Upper lobe of left lung (tissue), 6 donors: ENCODE measurements around the gene GBP4. TPM values are rescaled to one million over a fixed set of nuclear protein-coding genes. Genes with fewer than 3 reads are reported as not detected.

ENCODE experiments used
- ATAC-seq, 2 donors: fragments of 200-7000 bp; cut with Tn5 transposase; one replicate each; pipeline ENCODE4 v1.9.1; 2022; ENCODE audit warnings: mild to moderate bottlenecking in 2 of 2, moderate library complexity in 2 of 2; ENCODE audit not compliant: low FRiP score in 2 of 2
- DNase-seq, 2 donors: peaks; one replicate each; pipeline ENCODE4 v3.0.0-alpha.2; 2019 to 2020
- H3K27ac ChIP-seq, 4 donors: fragments of 200-600 bp; sonication (generic); one replicate each; pipeline ENCODE4 v1.5.1; 2016 to 2019
- H3K27me3 ChIP-seq, 4 donors: fragments of 200-600 bp; sonication (generic); one replicate each; pipeline ENCODE4 v1.5.1; 2017 to 2019
- H3K36me3 ChIP-seq, 4 donors: fragments of 200-600 bp; sonication (generic); one replicate each; pipeline ENCODE4 v1.5.1; 2016 to 2019
- H3K4me1 ChIP-seq, 4 donors: fragments of 200-600 bp; sonication (generic); one replicate each; pipeline ENCODE4 v1.5.1; 2018 to 2019
- H3K4me3 ChIP-seq, 4 donors: fragments of 200-600 bp; sonication (generic); one replicate each; pipeline ENCODE4 v1.5.1; 2017 to 2019; ENCODE audit warnings: mild to moderate bottlenecking in 2 of 4, moderate library complexity in 1 of 4
- H3K9me3 ChIP-seq, 4 donors: fragments of 200-600 bp; sonication (generic); one replicate each; pipeline ENCODE4 v1.5.1; 2018 to 2019
- CTCF ChIP-seq, 6 experiments: fragments of 450-650 bp in 4 of 6; fragments of 200-600 bp in 2 of 6; sonication (generic) in 2 of 6; IDR thresholded peaks; one replicate each; pipeline ENCODE4 v1.5.1; 2016 to 2019; ENCODE audit warnings: antibody characterized with exemption in 6 of 6
- EP300 ChIP-seq, 4 donors: sonication (generic); formaldehyde crosslinking; IDR thresholded peaks; one replicate each; pipeline ENCODE4 v1.5.1; 2017; ENCODE audit warnings: antibody characterized with exemption in 4 of 4, control low read depth in 2 of 4
- POLR2A ChIP-seq, 4 donors: fragments of 450-650 bp; IDR thresholded peaks; one replicate each; pipeline ENCODE4 v1.5.1; 2016 to 2017; ENCODE audit warnings: antibody characterized with exemption in 4 of 4, mild to moderate bottlenecking in 2 of 4
- POLR2AphosphoS5 ChIP-seq, 2 donors: sonication (generic); formaldehyde crosslinking; IDR thresholded peaks; one replicate each; pipeline ENCODE4 v1.5.1; 2017; ENCODE audit warnings: antibody characterized with exemption in 2 of 2
- WGBS, 2 donors: methylation state at CpG; one replicate each; pipeline ENCODE4 v1.1.5; 2017 to 2018; 5-methylcytosine and 5-hydroxymethylcytosine counted together
- total RNA-seq, 6 donors: library from RNA; depleted of rRNA in 4 of 6; stranded (reverse); fragments of >200 nt in 4 of 6; gene quantifications; one replicate each; pipeline versions ENCODE4 v1.1.0 to v1.2.1, GENCODE V29; 2016 to 2021
- donor health status: DM: no; HTN: no; CAD: no; lungs with moderate emphysema.
- donor health status: DM: no; HTN: yes; CAD: no; lungs with severe emphysema.

The GBP4 gene
- total RNA-seq, 6 donors from 2014 or later, result 13.6 to 27.4 (median 22.1) TPM

- no peaks in the 10 kb centered on the region for H3K36me3 ChIP-seq
- no peak overlapping the region for H3K4me3 ChIP-seq
- TF ChIP-seq POLR2AphosphoS5 (IDR thresholded peaks at IDR 0.05) (no peak), POLR2A (IDR thresholded peaks at IDR 0.05) (no peak), EP300 (IDR thresholded peaks at IDR 0.05) (no peak), CTCF (IDR thresholded peaks at IDR 0.05) (no peak)
- H3K9me3 ChIP-seq, result no peaks in the 10 kb centered on the region
- no peak overlapping the region for H3K27ac ChIP-seq
- 96 to 100% methylated on average over 1 of the region's 1 CpG for WGBS, 2 donors
- no peaks in the 10 kb centered on the region for H3K27me3 ChIP-seq
- ATAC-seq (no peak), DNase-seq (no peak)
- H3K4me1 ChIP-seq, result no peaks in the 10 kb centered on the region
Observed at GRCh38 chr1:89211035-89211634, 12.4 kb upstream of the GBP4 start.

- no peak for ATAC-seq
- no peak for DNase-seq
- Histone ChIP-seq H3K4me3 (no peak overlapping the region), H3K27ac (no peak overlapping the region), H3K4me1 (no peaks in the 10 kb centered on the region), H3K36me3 (no peaks in the 10 kb centered on the region), H3K9me3 (peaks cover 0 to 10% (median 3%) of the 10 kb centered on the region in 4 donors), H3K27me3 (no peaks in the 10 kb centered on the region)
- TF ChIP-seq EP300 (IDR thresholded peaks at IDR 0.05) (no peak), POLR2A (IDR thresholded peaks at IDR 0.05) (no peak), POLR2AphosphoS5 (IDR thresholded peaks at IDR 0.05) (no peak), CTCF (IDR thresholded peaks at IDR 0.05) (no peak)
- 77 to 85% methylated on average over 3 of the region's 3 CpGs for WGBS, 2 donors
Observed at GRCh38 chr1:89206373-89206772, 7.6 kb upstream of the GBP4 start.

- H3K9me3 ChIP-seq, result peaks cover 0 to 10% (median 3%) of the 10 kb centered on the region in 4 donors
- ATAC-seq (no peak), DNase-seq (no peak)
- H3K27me3 ChIP-seq, result no peaks in the 10 kb centered on the region
- H3K36me3 ChIP-seq, result no peaks in the 10 kb centered on the region
- peaks cover 0 to 15% (median 4%) of the 10 kb centered on the region in 4 donors for H3K4me1 ChIP-seq
- TF ChIP-seq CTCF (IDR thresholded peaks at IDR 0.05), result no peak
- no peak for TF ChIP-seq EP300 (IDR thresholded peaks at IDR 0.05)
- TF ChIP-seq POLR2A (IDR thresholded peaks at IDR 0.05), result no peak
- no peak for TF ChIP-seq POLR2AphosphoS5 (IDR thresholded peaks at IDR 0.05)
- no peak overlapping the region for H3K4me3 ChIP-seq
- 96 to 100% methylated on average over 1 of the region's 1 CpG for WGBS, 2 donors
- no peak overlapping the region for H3K27ac ChIP-seq
Observed at GRCh38 chr1:89203166-89203565, 4.4 kb upstream of the GBP4 start.

GRCh38 chr1:89201106-89201794 lies 2.5 kb upstream of the GBP4 start:
- no peak for ATAC-seq
- H3K36me3 ChIP-seq, result no peaks in the 10 kb centered on the region

More at GRCh38 chr1:89201106-89201794, 2.5 kb upstream of the GBP4 start:
- Histone ChIP-seq H3K9me3 (peaks cover 0 to 10% (median 3%) of the 10 kb centered on the region in 4 donors), H3K4me3 (no peak overlapping the region), H3K27ac (peak overlapping the region in 3 of 4 donors; percentile 22 to 77 (median 53)), H3K4me1 (peaks cover 0 to 17% (median 4%) of the 10 kb centered on the region in 4 donors), H3K27me3 (no peaks in the 10 kb centered on the region)
- no peak for TF ChIP-seq POLR2AphosphoS5 (IDR thresholded peaks at IDR 0.05)
- no peak for TF ChIP-seq CTCF (IDR thresholded peaks at IDR 0.05)
- no peak for TF ChIP-seq EP300 (IDR thresholded peaks at IDR 0.05)
- no peak for TF ChIP-seq POLR2A (IDR thresholded peaks at IDR 0.05)
- 51 to 52% methylated on average over 4 of the region's 4 CpGs for WGBS, 2 donors
- DNase-seq, result no peak
